ENCODE data around the gene IGF2BP1. TPM values are rescaled to one million over a fixed set of nuclear protein-coding genes. Genes with fewer than 3 reads are reported as not detected.

Gene IGF2BP1
- total RNA-seq, 1 experiment from 2014 or later: 434 TPM

DNA sequence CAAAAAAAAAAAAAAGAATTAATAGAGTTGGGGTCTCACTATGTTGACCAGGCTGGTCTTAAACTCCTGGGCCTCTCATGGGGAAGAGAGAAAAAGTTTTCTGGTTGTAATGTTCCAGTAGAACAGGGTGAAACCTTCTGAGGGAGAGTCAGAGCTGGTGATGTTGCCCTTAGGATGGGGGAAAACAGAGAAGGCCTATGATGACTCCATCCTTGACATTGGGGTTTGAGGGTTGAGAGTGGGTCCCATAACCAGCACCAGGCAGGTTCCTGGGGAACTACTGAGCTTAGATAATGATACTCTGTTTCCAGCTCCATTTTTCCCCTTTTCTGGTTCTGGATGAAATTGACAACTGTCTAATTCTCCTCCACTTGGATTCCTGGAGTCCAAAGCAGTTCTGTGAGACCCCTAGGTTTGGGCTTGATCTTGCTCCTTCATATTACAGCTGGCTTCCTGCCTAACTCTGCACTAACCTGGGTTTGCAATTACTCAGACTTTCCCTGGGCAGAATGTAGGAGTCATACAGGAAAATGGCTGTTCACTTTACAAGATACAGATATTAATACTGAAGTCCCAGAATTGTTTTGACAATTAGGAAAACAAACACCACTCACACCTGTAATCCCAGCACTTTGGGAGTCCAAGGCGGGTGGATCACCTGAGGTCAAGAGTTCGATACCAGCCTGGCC, 72.5 kb downstream of the IGF2BP1 start:
- Histone ChIP-seq H2BK5ac (ENCODE audit: insufficient read length, low read length) (no peak overlapping the region), H4K91ac (ENCODE audit: insufficient read length, low read depth, low read length) (no peak overlapping the region), H3K4me1 (ENCODE audit: insufficient read depth, low read length) (no peaks in the 10 kb centered on the region), H3K27me3 (ENCODE audit: insufficient read depth, low read length) (no peaks in the 10 kb centered on the region), H3K18ac (ENCODE audit: insufficient read length, low read depth, low read length) (no peak overlapping the region), H2BK20ac (ENCODE audit: low read depth, low read length, poor library complexity, severe bottlenecking) (no peak overlapping the region), H2BK12ac (ENCODE audit: insufficient read length, low read depth, low read length) (no peak overlapping the region), H4K5ac (ENCODE audit: insufficient read length, low read depth, low read length) (no peak overlapping the region), H3K27ac (ENCODE audit: insufficient read length, low read depth, low read length) (no peak overlapping the region), H3K23me2 (ENCODE audit: insufficient read length, low read depth, low read length, poor library complexity, severe bottlenecking) (no peaks in the 10 kb centered on the region), H3K4me2 (ENCODE audit: insufficient read depth, insufficient read length, low read length) (no peak overlapping the region), H3K79me2 (ENCODE audit: insufficient read depth, low read length) (no peaks in the 10 kb centered on the region), H2BK15ac (ENCODE audit: low read depth, low read length) (no peak overlapping the region), H3K14ac (ENCODE audit: insufficient read depth, low read length) (no peak overlapping the region), H2BK120ac (ENCODE audit: low read depth, low read length, poor library complexity, severe bottlenecking) (no peak overlapping the region), H3K9me3 (ENCODE audit: control insufficient read depth, low read depth, low read length) (no peaks in the 10 kb centered on the region), H4K20me1 (ENCODE audit: control insufficient read depth, insufficient read depth, insufficient read length) (no peaks in the 10 kb centered on the region), H3T11ph (ENCODE audit: low read length) (no peak overlapping the region), H3K9ac (ENCODE audit: extremely low read depth, insufficient read length, low read length) (no peak overlapping the region), H3K79me1 (ENCODE audit: insufficient read depth, low read depth, low read length, poor library complexity, severe bottlenecking) (no peaks in the 10 kb centered on the region), H2AK5ac (ENCODE audit: insufficient read length, low read length) (no peak overlapping the region), H4K8ac (replicated peaks; ENCODE audit: insufficient read length, low read depth, low read length) (no peak overlapping the region), H2AFZ (ENCODE audit: low read length) (no peak overlapping the region), H3K56ac (ENCODE audit: insufficient read length, low read depth, low read length) (no peak overlapping the region), H3K4ac (ENCODE audit: low read depth, low read length) (no peak overlapping the region), H3K23ac (ENCODE audit: insufficient read length, low read depth, low read length) (no peak overlapping the region)
- no peak overlapping the region for H3K4me3 Mint-ChIP-seq
- H3K4me1 Mint-ChIP-seq: peaks cover 6 to 16% of the 10 kb centered on the region in 2 experiments
- no peak for TF ChIP-seq CTCF (conservative IDR thresholded peaks at IDR 0.05)
- H3K36me3 Mint-ChIP-seq (ENCODE audit: insufficient read depth in 1 of 3, low read depth in 3 of 3): no peaks in the 10 kb centered on the region
- no CpG with 5 or more reads among the region's 2 CpGs for WGBS (ENCODE audit: extremely low coverage, insufficient read length, low lambda C conversion rate)
- DNase-seq: no peak
- no peaks in the 10 kb centered on the region; a peak in 1 of 5 replicates for H3K9me3 Mint-ChIP-seq
- peaks cover 5% of the 10 kb centered on the region for H3K27me3 Mint-ChIP-seq (ENCODE audit: low read depth)
- no peak overlapping the region for H3K27ac Mint-ChIP-seq

All from H9 (cell line).